Lower leg skin (tissue), 3 donors: ENCODE results near the gene MFSD6L.

Source experiments
- POLR2A ChIP-seq, 2 donors: fragments of 450-650 bp; IDR thresholded peaks; one replicate each; pipeline ENCODE4 v1.6.1; 2016 to 2017; ENCODE audit warnings: antibody characterized with exemption in 2 of 2, mild to moderate bottlenecking in 1 of 2, moderate library complexity in 1 of 2
- TF ChIP-seq, protein P1 (sequence below), 3 donors: fragments of 450-650 bp; IDR thresholded peaks; one replicate each; pipeline ENCODE4 v1.5.1; 2016; ENCODE audit warnings: antibody characterized with exemption in 3 of 3, mild to moderate bottlenecking in 3 of 3, moderate library complexity in 2 of 3

DNA sequence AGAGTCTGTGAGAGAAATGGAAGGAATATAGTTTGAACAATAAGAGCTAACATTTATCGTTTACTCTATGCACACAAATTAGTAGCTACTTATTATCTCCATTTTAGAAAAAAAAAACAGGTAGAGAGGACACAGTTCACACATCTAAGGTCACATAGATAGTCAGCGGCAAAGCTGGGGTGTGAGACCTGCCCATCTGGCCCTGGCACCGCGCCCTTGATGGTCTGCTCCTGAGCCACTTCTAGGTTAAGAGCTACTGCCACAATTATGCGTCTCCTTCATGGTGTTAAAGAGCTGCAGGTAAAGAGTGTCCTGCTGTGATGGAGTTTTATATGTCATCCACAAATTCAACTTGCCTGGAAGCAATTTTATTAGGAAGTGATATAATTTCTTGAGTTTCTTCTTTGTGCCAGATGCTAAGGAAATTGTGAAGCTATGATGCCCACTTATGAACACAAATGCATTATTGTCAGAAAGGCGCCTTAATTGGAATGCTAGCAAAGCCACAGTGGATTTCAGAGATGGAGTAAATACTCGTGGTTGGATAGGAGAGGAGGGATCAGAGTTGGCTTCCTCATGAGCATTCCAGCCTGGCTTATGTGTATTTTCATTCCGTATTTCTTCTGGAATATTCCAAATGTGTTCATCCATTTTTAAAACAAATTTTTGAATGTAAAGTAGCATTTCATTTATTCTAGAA is 21.3 kb upstream of the MFSD6L start:
- TF ChIP-seq, protein P1, sequence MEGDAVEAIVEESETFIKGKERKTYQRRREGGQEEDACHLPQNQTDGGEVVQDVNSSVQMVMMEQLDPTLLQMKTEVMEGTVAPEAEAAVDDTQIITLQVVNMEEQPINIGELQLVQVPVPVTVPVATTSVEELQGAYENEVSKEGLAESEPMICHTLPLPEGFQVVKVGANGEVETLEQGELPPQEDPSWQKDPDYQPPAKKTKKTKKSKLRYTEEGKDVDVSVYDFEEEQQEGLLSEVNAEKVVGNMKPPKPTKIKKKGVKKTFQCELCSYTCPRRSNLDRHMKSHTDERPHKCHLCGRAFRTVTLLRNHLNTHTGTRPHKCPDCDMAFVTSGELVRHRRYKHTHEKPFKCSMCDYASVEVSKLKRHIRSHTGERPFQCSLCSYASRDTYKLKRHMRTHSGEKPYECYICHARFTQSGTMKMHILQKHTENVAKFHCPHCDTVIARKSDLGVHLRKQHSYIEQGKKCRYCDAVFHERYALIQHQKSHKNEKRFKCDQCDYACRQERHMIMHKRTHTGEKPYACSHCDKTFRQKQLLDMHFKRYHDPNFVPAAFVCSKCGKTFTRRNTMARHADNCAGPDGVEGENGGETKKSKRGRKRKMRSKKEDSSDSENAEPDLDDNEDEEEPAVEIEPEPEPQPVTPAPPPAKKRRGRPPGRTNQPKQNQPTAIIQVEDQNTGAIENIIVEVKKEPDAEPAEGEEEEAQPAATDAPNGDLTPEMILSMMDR (IDR thresholded peaks at IDR 0.05), result no peak
- TF ChIP-seq POLR2A (IDR thresholded peaks at IDR 0.05), result no peak
